ENCODE measurements around the gene FTO.

- no peak for TF ChIP-seq CTCF (IDR thresholded peaks at IDR 0.05)
- no peak for TF ChIP-seq POLR2A (IDR thresholded peaks at IDR 0.05)
Measured at GRCh38 chr16:53968896-53969295, 264.9 kb downstream of the FTO start.

All from uterus (tissue), 2 donors.